Uterus (tissue), 4 donors: ENCODE data around the gene TRAPPC12. TPM values are rescaled to one million over a fixed set of nuclear protein-coding genes. Genes with fewer than 3 reads are reported as not detected.
A peak's percentile ranks its signal among the peaks of the same experiment; 100 is the strongest.
"Not testable (repeated sequence)": the region's sequence is repeated elsewhere in the genome, so short reads cannot be mapped to it uniquely, and the experiment has no call there.

Experiments used
- DNase-seq, 2 donors: peaks; one replicate each; pipeline ENCODE4 v3.0.0-alpha.2; 2019 to 2020
- H3K27ac ChIP-seq, 2 donors: fragments of 200-600 bp; sonication (generic); 1 replicate in 1 of 2; 2 replicates in 1 of 2; pipeline ENCODE4 v1.5.1; 2016 to 2018
- H3K27me3 ChIP-seq, 2 donors: fragments of 200-600 bp; sonication (generic); one replicate each; pipeline ENCODE4 v1.5.1; 2018 to 2019; ENCODE audit warnings: control low read depth in 1 of 2
- H3K36me3 ChIP-seq, 2 donors: fragments of 200-600 bp; sonication (generic); one replicate each; pipeline ENCODE4 v1.5.1; 2019; ENCODE audit warnings: control low read depth in 1 of 2
- H3K4me1 ChIP-seq, 2 donors: fragments of 200-600 bp; sonication (generic); one replicate each; pipeline ENCODE4 v1.5.1; 2018 to 2019; ENCODE audit warnings: control low read depth in 1 of 2
- H3K4me3 ChIP-seq, 2 donors: fragments of 200-600 bp; sonication (generic); 1 replicate in 1 of 2; 2 replicates in 1 of 2; pipeline ENCODE4 v1.5.1; 2018 to 2019; ENCODE audit warnings: mild to moderate bottlenecking in 1 of 2
- H3K9me3 ChIP-seq, 2 donors: fragments of 200-600 bp; sonication (generic); one replicate each; pipeline ENCODE4 v1.5.1; 2019; ENCODE audit warnings: control low read depth in 1 of 2
- CTCF ChIP-seq, 4 experiments: fragments of 200-600 bp in 2 of 4; fragments of 450-650 bp in 2 of 4; sonication (generic) in 2 of 4; IDR thresholded peaks; one replicate each; pipeline ENCODE4 v1.5.1; 2016 to 2019; ENCODE audit warnings: antibody characterized with exemption in 4 of 4, mild to moderate bottlenecking in 2 of 4, moderate library complexity in 1 of 4
- POLR2A ChIP-seq, 2 donors: fragments of 450-650 bp; IDR thresholded peaks; one replicate each; pipeline ENCODE4 v1.6.1; 2016; ENCODE audit warnings: antibody characterized with exemption in 2 of 2, mild to moderate bottlenecking in 1 of 2, moderate library complexity in 1 of 2
- intact Hi-C: fragments of 100-400 bp; cut with DNase I; formaldehyde crosslinking; loops from one replicate; pipeline ENCODE4 v1.15.1; 2023; ENCODE audit warnings: low total_unique reads
- total RNA-seq, 4 donors: library from RNA; depleted of rRNA in 3 of 4; stranded (reverse); fragments of >200 nt in 3 of 4; gene quantifications; one replicate each; pipeline versions ENCODE4 v1.1.0 to v1.2.4, GENCODE V29; 2014 to 2023
- donor health status: DM: yes; HTN: yes; CAD: no.

Gene TRAPPC12
- total RNA-seq, 4 donors from 2014 or later, result 15.6 to 149 (median 66.5) TPM

- peak; percentile 82 to 86 for DNase-seq
- peak overlapping the region; percentile 53 to 82 for H3K27ac ChIP-seq
- no peaks in the 10 kb centered on the region for H3K36me3 ChIP-seq
- H3K9me3 ChIP-seq, result no peaks in the 10 kb centered on the region
- TF ChIP-seq POLR2A (IDR thresholded peaks at IDR 0.05), result peak; percentile 44 to 56
- no peak for TF ChIP-seq CTCF (IDR thresholded peaks at IDR 0.05)
- no peaks in the 10 kb centered on the region for H3K27me3 ChIP-seq
- intact Hi-C loops, result no loop called here
- peak overlapping the region; percentile 14 to 15 for H3K4me3 ChIP-seq
- H3K4me1 ChIP-seq, result no peaks in the 10 kb centered on the region
Observed at GRCh38 chr2:3493615-3494007, 114.1 kb downstream of the TRAPPC12 start.

- no peak for TF ChIP-seq POLR2A (IDR thresholded peaks at IDR 0.05)
- no peak for TF ChIP-seq CTCF (IDR thresholded peaks at IDR 0.05)
- intact Hi-C loops, result no loop called here
- H3K36me3 ChIP-seq, result no peaks in the 10 kb centered on the region
Observed at GRCh38 chr2:3494984-3495666, 115.6 kb downstream of the TRAPPC12 start.

GRCh38 chr2:3496708-3497080 is 117.2 kb downstream of the TRAPPC12 start:
- intact Hi-C loops, H3K36me3 ChIP-seq, H3K4me3 ChIP-seq: not testable (repeated sequence)

More at GRCh38 chr2:3494984-3495666, 115.6 kb downstream of the TRAPPC12 start:
- DNase-seq, result no peak
- Histone ChIP-seq H3K27me3 (no peaks in the 10 kb centered on the region), H3K9me3 (no peaks in the 10 kb centered on the region), H3K27ac (no peak overlapping the region), H3K4me1 (no peaks in the 10 kb centered on the region), H3K4me3 (no peak overlapping the region)

GRCh38 chr2:3498783-3499394 is 119.4 kb downstream of the TRAPPC12 start:
- no peak overlapping the region for H3K4me3 ChIP-seq
- DNase-seq, result peak in 1 of 2 donors; percentile 4
- no peaks in the 10 kb centered on the region for H3K4me1 ChIP-seq
- H3K27ac ChIP-seq, result no peak overlapping the region
- H3K36me3 ChIP-seq, result no peaks in the 10 kb centered on the region
- no peaks in the 10 kb centered on the region for H3K27me3 ChIP-seq
- intact Hi-C loops, result no loop called here
- TF ChIP-seq POLR2A (IDR thresholded peaks at IDR 0.05) (no peak), CTCF (IDR thresholded peaks at IDR 0.05) (no peak)
- H3K9me3 ChIP-seq, result no peaks in the 10 kb centered on the region

More at GRCh38 chr2:3496708-3497080, 117.2 kb downstream of the TRAPPC12 start:
- not testable (repeated sequence) for H3K9me3 ChIP-seq, H3K27me3 ChIP-seq, H3K27ac ChIP-seq, H3K4me1 ChIP-seq
- DNase-seq, result peak in 1 of 2 donors; percentile 11

- no peaks in the 10 kb centered on the region for H3K27me3 ChIP-seq
Observed at GRCh38 chr2:3500326-3500899, 120.9 kb downstream of the TRAPPC12 start.

More at GRCh38 chr2:3500326-3500899, 120.9 kb downstream of the TRAPPC12 start:
- Histone ChIP-seq H3K4me3 (no peak overlapping the region), H3K27ac (no peak overlapping the region), H3K4me1 (no peaks in the 10 kb centered on the region), H3K9me3 (no peaks in the 10 kb centered on the region), H3K36me3 (no peaks in the 10 kb centered on the region)
- intact Hi-C loops, result no loop called here
- TF ChIP-seq POLR2A (IDR thresholded peaks at IDR 0.05) (no peak), CTCF (IDR thresholded peaks at IDR 0.05) (no peak)
- peak in 1 of 2 donors; percentile 10 for DNase-seq
